NCI-H2029 (cell line): ENCODE data around the gene COL4A6.
A peak's percentile ranks its signal among the peaks of the same experiment; 100 is the strongest.

Experiments used
- DNase-seq: peaks from one replicate; lab custom pipeline; 2025; lab: John Stamatoyannopoulos, UW

Gene COL4A6

GRCh38 chrX:108270739-108271396 is 167.4 kb downstream of the COL4A6 start:
- peak; percentile 52 for DNase-seq

DNA sequence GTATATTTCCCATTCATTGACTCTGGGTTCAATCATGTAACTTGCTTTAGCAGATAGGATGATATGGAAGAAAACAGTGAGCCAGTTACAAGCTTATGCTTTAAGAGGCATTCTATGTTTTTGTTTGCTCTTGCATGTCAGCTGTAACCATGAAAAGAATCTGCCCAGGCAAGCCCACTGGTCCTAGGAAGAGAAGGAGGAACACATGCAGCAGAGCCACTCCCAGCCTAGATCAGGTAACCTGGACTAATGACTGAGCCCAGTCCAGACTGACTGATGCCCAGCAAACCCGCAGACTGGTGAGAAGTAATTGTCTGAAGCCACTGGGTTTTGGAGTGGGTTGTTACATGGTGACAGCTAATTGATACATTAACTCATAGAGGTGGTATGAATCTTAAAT is 167.9 kb downstream of the COL4A6 start:
- peak; percentile 15 for DNase-seq

- DNase-seq, result peak; percentile 0
Observed at GRCh38 chrX:108268434-108269080, 169.7 kb downstream of the COL4A6 start.

DNA sequence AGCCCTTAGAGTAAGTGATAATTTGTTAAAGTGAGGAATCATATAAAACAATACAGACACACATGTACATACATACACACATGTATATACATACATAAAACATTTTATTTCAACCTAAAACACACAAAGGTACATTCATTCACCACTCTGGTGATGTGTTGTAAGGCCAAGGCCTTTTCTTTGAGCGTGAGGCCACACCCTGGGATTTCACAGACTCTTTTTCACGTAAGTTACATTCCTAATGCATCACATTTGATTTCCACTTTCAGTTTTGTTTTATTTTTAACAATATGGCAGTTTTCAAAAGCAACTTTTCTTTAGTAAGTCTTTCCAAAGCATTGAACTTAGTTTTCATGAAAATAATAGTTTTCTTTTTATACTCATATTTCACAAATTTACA is 170.7 kb downstream of the COL4A6 start:
- DNase-seq, result no peak

DNA sequence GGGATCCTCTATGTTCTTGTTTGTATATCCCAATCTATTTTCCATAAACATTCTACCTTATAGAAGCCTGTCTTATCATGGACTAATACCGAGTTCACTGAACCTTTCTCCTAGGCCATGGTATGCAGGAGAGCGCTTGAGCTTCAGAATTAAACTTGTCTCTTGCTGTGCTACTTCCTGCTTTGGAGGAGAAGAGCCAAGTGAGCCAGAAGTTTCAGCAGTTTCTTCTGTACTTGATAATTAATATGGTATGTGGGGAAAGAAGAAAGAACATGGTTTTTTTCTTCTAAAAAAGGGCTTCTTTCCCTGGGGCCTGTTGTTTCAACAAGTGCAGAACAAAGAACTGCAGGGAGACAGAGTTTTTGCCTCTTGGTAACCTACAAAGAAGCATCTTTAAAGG is 173.8 kb downstream of the COL4A6 start:
- DNase-seq, result no peak

GRCh38 chrX:108261549-108262203 is 176.5 kb downstream of the COL4A6 start:
- DNase-seq, result no peak

- DNase-seq, result no peak
Observed at GRCh38 chrX:108257556-108257955, 180.7 kb downstream of the COL4A6 start.

GRCh38 chrX:108254636-108255035 is 183.6 kb downstream of the COL4A6 start:
- no peak for DNase-seq

DNA sequence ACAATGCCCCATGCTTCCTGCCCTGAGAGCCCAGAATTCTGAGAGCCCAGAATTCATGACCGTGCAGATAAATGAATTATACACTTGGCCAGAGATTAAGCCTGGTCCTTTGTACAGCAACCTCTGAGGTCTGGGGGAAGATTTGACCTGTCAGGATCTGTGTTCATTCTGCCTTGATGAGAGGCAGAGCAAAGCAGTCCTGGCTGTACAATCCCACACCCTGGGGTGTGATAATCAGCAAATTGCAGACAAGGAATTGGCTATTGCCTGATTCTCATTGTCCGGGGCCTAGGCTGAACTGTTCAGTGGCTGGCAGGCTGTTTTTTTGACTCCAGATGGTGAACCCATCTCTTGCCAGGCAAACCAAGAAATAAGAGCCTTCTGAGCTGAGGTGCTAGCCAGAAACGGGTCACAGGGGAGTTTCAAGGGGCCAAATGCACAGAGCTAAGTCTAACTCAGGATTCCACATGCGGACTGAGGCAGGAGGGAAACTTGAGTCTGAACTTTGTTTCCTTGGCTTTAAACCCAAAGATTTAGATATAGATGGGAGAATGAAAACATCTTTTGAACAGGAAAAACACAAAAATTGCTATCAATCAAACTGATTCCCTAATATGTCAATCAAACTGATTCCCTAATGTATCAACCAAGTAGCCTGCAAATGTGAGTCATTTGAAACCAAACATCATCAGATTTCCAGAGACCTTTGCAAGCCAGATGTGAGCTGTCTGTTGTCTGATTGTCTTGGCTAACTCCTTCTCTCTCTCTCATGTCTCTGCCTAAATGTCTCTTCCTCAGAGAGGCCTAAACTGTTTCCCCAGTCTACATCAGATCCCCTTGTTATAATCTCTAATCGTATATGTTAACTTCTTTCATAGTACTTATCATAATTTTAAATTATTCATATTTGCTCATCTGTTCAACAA is 187.3 kb downstream of the COL4A6 start:
- DNase-seq, result no peak

GRCh38 chrX:108246304-108246954 is 191.8 kb downstream of the COL4A6 start:
- DNase-seq, result no peak

GRCh38 chrX:108245462-108245861 is 192.8 kb downstream of the COL4A6 start:
- no peak for DNase-seq

DNA sequence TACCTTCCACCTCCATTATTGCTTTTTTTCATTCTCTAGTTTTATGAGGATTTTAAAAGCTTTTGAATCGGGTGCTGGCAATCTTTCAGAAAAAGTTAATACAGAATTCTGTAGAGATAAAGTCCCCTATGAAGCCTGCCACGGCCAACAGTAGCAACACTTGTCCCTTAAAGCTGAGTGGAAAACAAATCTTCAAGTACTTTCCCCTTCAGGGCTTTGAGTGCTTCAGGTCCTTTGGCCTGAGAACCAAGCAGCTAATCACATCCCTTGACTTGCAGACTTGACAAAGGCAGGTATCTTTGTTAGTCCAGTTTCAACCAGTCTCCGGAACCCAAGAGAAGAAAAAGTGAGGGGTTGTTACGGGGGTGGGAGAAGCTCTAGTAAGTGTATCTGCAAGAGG is 202.2 kb downstream of the COL4A6 start:
- no peak for DNase-seq

DNA sequence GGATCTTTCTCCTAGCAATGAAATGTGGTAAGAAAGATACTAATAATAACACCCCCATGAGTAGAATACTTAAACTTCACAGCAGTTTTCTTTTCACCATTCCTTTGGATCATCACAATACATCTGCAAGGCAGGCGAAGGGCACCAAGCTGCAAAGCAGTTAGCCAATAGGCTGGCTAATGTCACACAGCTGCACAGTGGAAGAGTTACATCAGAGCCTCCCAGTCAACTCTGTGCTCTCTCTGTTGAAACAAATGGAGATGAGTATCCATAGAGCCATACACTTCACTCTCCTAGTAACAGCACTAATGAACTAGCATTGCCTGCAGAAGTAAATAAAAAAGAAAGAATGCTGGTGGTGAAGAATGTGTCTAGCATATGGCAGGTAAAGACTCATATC is 207.6 kb downstream of the COL4A6 start:
- DNase-seq, result no peak

GRCh38 chrX:108224727-108225621 is 213.2 kb downstream of the COL4A6 start:
- DNase-seq, result no peak

- DNase-seq, result no peak
Observed at GRCh38 chrX:108224218-108224617, 214.0 kb downstream of the COL4A6 start.

DNA sequence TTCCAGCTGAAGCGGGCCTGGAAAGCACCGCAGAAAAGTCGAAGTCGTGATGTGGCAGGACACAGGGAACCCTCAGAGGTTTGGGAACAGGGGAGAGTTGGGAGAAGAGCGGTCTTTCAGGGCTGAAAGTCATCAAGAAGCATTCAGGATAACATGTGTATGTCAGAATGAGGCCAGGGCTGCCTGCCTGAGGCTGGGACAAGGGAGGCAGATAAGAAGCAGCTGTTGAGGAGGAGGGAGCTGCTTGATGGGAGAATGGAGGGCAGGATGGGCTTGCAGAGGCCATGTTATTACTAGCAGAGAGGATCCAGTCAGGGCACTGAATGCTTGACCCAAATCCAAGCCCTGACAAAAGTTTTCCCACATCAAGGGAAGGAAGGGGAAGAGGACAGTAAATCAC is 214.6 kb downstream of the COL4A6 start:
- no peak for DNase-seq

- no peak for DNase-seq
Observed at GRCh38 chrX:108221301-108221864, 216.8 kb downstream of the COL4A6 start.

GRCh38 chrX:108219949-108220601 is 218.1 kb downstream of the COL4A6 start:
- DNase-seq, result no peak

DNA sequence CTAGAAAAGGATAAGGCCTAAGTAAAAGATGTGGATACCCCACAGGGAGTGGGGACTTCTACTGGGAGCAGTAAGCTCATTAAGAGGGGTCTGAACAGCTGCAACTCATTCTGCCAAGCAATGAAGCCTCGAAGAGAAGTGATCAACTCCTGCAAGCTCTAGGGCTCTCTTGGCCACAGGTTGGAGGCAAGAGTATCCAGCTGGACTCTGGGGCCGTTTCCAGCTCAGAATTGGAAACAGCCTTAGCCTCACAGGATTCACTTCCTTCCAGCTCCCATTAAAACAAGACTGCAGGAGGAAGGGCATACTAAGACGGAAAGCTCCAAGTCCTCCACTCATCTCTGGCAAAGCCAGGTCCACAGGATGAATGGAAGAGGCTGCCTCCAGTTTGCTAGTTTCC is 220.3 kb downstream of the COL4A6 start:
- DNase-seq, result no peak
